Measurements from ENCODE around the gene DAP. TPM values are rescaled to one million over a fixed set of nuclear protein-coding genes. Genes with fewer than 3 reads are reported as not detected.
"Not testable (repeated sequence)": the region's sequence is repeated elsewhere in the genome, so short reads cannot be mapped to it uniquely, and the experiment has no call there.

DAP gene
- polyA plus RNA-seq, 1 experiment, result 117 TPM

DNA sequence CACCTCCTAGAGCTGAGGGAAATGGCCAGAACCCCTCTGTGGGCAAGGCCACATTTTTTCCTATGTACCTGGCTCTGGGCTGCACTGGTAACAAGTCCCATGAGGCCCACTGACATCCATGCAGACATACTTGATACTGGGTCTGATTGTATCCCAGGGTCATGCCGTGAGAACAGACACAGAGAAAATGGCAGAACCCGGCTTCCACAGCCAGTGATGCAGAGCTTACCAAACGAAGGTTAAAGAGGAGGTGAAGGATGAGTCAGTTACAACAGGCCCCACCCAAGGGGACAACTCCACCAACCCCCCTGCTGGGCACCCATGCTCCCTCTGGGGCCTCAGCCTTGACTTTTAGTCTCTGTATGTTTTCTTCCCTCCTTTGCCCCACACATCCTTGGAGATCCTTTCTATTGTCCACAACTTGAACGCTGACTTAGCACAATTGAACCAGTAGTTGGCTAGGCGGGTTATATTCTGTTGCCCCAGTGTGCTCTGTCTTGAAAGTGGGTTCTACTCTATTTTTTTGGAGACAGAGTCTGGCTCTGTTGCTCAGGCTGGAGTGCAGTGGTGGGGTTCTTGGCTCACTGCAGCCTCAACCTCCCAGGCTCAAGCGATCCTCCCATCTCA is 93.5 kb downstream of the DAP start:
- no peaks in the 10 kb centered on the region for H3K27me3 ChIP-seq (ENCODE audit: control insufficient read depth, insufficient read depth, low read length)
- peaks cover 6% of the 10 kb centered on the region; the same call in 1 of the 2 replicates for H3K9me3 ChIP-seq (ENCODE audit: control insufficient read depth, insufficient read depth, low read length)
- ChIA-PET CTCF (no interaction called here), POLR2A (no interaction called here)
- no peak overlapping the region for H3K4me3 ChIP-seq (ENCODE audit: low read depth, low read length)
- DNase-seq (ENCODE audit: low read depth, low spot score), result no peak
- TF ChIP-seq, protein P1, sequence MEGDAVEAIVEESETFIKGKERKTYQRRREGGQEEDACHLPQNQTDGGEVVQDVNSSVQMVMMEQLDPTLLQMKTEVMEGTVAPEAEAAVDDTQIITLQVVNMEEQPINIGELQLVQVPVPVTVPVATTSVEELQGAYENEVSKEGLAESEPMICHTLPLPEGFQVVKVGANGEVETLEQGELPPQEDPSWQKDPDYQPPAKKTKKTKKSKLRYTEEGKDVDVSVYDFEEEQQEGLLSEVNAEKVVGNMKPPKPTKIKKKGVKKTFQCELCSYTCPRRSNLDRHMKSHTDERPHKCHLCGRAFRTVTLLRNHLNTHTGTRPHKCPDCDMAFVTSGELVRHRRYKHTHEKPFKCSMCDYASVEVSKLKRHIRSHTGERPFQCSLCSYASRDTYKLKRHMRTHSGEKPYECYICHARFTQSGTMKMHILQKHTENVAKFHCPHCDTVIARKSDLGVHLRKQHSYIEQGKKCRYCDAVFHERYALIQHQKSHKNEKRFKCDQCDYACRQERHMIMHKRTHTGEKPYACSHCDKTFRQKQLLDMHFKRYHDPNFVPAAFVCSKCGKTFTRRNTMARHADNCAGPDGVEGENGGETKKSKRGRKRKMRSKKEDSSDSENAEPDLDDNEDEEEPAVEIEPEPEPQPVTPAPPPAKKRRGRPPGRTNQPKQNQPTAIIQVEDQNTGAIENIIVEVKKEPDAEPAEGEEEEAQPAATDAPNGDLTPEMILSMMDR (IDR thresholded peaks at IDR 0.05; ENCODE audit: low read depth, low read length), result no peak
- no peak overlapping the region for H3K27ac ChIP-seq (ENCODE audit: low read depth, low read length)

DNA sequence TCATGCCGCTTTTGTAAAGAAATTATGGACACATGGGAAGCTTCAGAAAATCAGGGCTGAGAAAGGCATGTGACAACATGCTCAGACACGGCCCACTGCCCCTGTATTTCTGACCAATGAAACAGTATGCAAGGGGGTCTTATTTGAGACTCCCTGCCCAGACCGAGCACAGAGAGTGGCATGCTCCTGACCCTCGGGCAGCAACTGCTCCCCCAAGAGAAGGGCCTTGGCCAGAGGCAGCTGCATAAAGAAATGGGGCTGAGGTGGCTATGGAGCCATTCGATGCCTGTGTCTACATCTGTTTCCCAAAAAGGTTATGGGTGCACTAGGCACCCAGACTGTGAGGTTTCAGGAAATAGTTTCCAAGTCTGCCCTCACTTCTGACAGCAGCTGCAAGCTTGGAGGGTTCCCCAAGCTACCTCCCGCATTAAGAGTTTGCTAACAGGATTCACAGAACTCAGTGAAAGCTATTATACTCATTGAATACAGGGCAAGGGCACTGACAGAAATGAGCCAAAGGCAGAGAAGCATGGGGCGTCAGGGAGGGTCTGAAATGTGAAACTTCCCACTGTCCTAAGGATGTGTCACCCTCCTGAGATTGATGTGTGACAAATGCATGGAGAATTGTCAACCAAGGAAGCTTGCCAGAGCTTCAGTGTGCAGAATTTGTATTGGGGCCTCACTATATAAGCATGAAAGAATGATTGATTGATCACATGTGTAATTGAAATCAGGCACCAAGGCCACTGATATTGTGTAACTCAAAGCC is 94.3 kb downstream of the DAP start:
- no peaks in the 10 kb centered on the region for H3K27me3 ChIP-seq (ENCODE audit: control insufficient read depth, insufficient read depth, low read length)

DNA sequence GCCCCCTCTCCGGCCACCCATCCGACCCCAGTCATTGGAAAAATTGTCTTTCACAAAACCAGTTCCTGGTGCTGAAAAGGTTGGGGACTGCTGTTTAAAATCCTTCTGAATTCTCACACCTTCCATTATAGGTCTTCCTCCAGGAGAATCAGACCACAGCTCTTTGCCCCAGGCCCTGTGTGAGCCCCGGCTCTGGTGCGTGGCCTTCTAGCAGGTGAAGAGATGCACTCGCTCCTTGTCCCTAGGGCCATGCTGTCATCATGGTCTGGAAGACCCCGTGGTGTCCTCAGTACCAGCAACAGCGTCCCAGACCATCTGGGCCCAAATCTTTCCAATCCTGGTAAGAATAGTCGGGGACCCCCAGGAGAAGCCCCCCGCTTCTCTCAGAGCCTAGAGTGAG is 95.2 kb downstream of the DAP start:
- Histone ChIP-seq H3K9me3 (ENCODE audit: control insufficient read depth, insufficient read depth, low read length) (peaks cover 6% of the 10 kb centered on the region; the same call in 1 of the 2 replicates), H3K27ac (ENCODE audit: low read depth, low read length) (no peak overlapping the region), H3K4me3 (ENCODE audit: low read depth, low read length) (no peak overlapping the region), H3K27me3 (ENCODE audit: control insufficient read depth, insufficient read depth, low read length) (no peaks in the 10 kb centered on the region)
- POLR2A ChIA-PET, result no interaction called here
- CTCF ChIA-PET, result no interaction called here
- no peak for DNase-seq (ENCODE audit: low read depth, low spot score)
- TF ChIP-seq, protein P1 (IDR thresholded peaks at IDR 0.05; ENCODE audit: low read depth, low read length), result no peak

More for the DNA sequence above, 94.3 kb downstream of the DAP start:
- Histone ChIP-seq H3K9me3 (ENCODE audit: control insufficient read depth, insufficient read depth, low read length) (peaks cover 6% of the 10 kb centered on the region; the same call in 1 of the 2 replicates), H3K27ac (ENCODE audit: low read depth, low read length) (no peak overlapping the region), H3K4me3 (ENCODE audit: low read depth, low read length) (no peak overlapping the region)
- no peak for DNase-seq (ENCODE audit: low read depth, low spot score)
- ChIA-PET POLR2A (no interaction called here), CTCF (no interaction called here)
- TF ChIP-seq, protein P1 (IDR thresholded peaks at IDR 0.05; ENCODE audit: low read depth, low read length), result no peak

DNA sequence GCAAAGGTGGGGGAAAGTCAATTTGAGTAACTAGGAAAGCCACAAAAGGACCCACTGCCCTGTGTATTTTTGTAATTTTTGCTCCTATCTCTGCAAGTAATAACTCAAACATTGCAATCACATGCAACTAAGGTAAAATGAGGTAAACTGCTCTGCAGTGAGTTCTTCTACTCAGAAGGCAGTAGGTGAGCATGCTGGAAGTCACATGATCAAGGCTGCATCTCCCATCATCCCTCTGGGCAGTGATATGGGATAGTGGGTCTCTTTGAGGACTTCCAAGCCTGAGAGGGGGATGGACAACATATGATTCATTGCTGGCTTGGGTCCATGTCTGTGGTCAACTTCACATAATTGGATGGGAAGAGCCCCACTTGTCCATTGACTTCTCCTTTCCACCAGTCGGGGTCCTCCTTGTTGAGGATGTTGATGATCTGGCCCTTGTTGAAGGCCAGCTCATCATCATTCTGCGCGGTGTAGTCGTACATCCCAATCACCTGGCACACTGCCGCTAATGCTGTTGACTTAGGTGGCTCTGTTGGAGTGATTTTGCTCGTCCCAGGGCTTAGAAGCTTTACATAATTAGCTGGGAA is 96.8 kb downstream of the DAP start:
- H3K4me3 ChIP-seq (ENCODE audit: low read depth, low read length); H3K27me3 ChIP-seq (ENCODE audit: control insufficient read depth, insufficient read depth, low read length); POLR2A ChIA-PET; DNase-seq (ENCODE audit: low read depth, low spot score); H3K9me3 ChIP-seq (ENCODE audit: control insufficient read depth, insufficient read depth, low read length); H3K27ac ChIP-seq (ENCODE audit: low read depth, low read length): not testable (repeated sequence)
- CTCF ChIA-PET, result interaction anchor here (0.6 kb wide), 1 partner anchor 163 kb away, joined by 3 read pairs; no protein-coding TSS in a partner anchor

DNA sequence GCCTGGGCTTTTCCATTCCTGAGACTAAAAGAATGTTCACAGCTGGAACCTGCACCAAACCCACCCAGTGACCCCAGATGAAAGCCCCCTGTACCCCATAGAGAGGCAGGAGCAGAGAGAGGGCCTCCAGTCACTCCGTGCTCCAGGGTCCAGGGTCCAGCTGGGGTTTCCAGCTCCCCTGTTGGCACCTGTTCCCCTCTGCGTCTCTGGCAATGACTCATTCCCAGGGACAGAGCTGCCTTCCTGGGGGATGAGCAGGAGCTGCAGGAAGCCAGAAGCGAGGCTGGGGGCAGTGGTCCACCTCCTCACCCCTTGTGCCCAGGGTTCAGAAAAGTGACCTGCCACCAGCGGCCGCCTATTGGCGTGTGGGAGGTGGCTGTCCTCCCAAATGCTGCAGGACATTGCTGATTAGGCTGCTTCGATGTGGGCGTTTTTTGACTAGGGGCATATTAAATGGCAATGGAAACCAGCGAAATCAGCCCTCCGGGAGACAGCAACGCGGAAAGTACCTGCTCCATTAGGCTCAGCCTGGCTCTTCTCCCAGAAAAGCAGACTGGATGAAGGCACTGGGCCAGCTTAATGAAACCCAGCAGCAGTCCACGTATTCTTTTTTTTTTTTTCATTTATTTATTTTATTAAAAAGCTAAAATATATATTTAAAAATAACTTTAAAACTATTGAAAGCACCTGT is 97.4 kb downstream of the DAP start:
- ChIA-PET POLR2A (no interaction called here), CTCF (interaction anchor here (0.6 to 2.1 kb wide), 3 partner anchors 15 to 211 kb away, joined by 3 to 6 read pairs (median 4); no protein-coding TSS in a partner anchor)
- peaks cover 2% of the 10 kb centered on the region; the same call in 1 of the 2 replicates for H3K9me3 ChIP-seq (ENCODE audit: control insufficient read depth, insufficient read depth, low read length)
- no peaks in the 10 kb centered on the region for H3K27me3 ChIP-seq (ENCODE audit: control insufficient read depth, insufficient read depth, low read length)
- peak overlapping the region; percentile 47 for H3K27ac ChIP-seq (ENCODE audit: low read depth, low read length)
- DNase-seq (ENCODE audit: low read depth, low spot score), result no peak
- TF ChIP-seq, protein P1 (IDR thresholded peaks at IDR 0.05; ENCODE audit: low read depth, low read length), result no peak
- no peak overlapping the region for H3K4me3 ChIP-seq (ENCODE audit: low read depth, low read length)

All from AG04450 (cell line).